ENCODE measurements around the gene IL36A. TPM values are rescaled to one million over a fixed set of nuclear protein-coding genes. Genes with fewer than 3 reads are reported as not detected.

The IL36A gene
- total RNA-seq, 1 experiment from 2014 or later, result not detected

- no peaks in the 10 kb centered on the region for H3K36me3 Mint-ChIP-seq (ENCODE audit: insufficient read depth, unreplicated experiment)
- intact Hi-C loops (cut with micrococcal nuclease; ENCODE audit: unreplicated experiment), result no loop called here
- no peak for DNase-seq
- no peak for TF ChIP-seq CTCF (IDR thresholded peaks at IDR 0.05; ENCODE audit: unreplicated experiment)
- peaks cover 23% of the 10 kb centered on the region for H3K4me1 Mint-ChIP-seq (ENCODE audit: low read depth, unreplicated experiment)
- CTCF ChIA-PET, result interaction anchor here (0.6 kb wide), 1 partner anchor 12 kb away, joined by 4 read pairs; no protein-coding TSS in a partner anchor
- BruUV-seq (replicated peaks), result no TSS peak
- H3K27ac Mint-ChIP-seq (ENCODE audit: unreplicated experiment), result no peak overlapping the region
- no peaks in the 10 kb centered on the region for H3K27me3 Mint-ChIP-seq (ENCODE audit: unreplicated experiment)
- no peak overlapping the region for H3K4me3 Mint-ChIP-seq (ENCODE audit: low read depth, unreplicated experiment)
- peaks cover 11% of the 10 kb centered on the region for H3K9me3 Mint-ChIP-seq (ENCODE audit: low read depth, unreplicated experiment)
Observed at GRCh38 chr2:113056521-113056920, 51.3 kb downstream of the IL36A start.

GRCh38 chr2:113057117-113057516, 51.9 kb downstream of the IL36A start:
- DNase-seq, result no peak
- CTCF ChIA-PET, result interaction anchor here (0.6 kb wide), 1 partner anchor 11 kb away, joined by 4 read pairs; no protein-coding TSS in a partner anchor
- intact Hi-C loops (cut with micrococcal nuclease; ENCODE audit: unreplicated experiment), result no loop called here
- Mint-ChIP-seq H3K27me3 (ENCODE audit: unreplicated experiment) (no peaks in the 10 kb centered on the region), H3K27ac (ENCODE audit: unreplicated experiment) (no peak overlapping the region), H3K4me1 (ENCODE audit: low read depth, unreplicated experiment) (peaks cover 23% of the 10 kb centered on the region), H3K4me3 (ENCODE audit: low read depth, unreplicated experiment) (no peak overlapping the region), H3K9me3 (ENCODE audit: low read depth, unreplicated experiment) (peaks cover 11% of the 10 kb centered on the region), H3K36me3 (ENCODE audit: insufficient read depth, unreplicated experiment) (no peaks in the 10 kb centered on the region)
- no peak for TF ChIP-seq CTCF (IDR thresholded peaks at IDR 0.05; ENCODE audit: unreplicated experiment)
- BruUV-seq (replicated peaks), result no TSS peak

Other genes starting within 250 kb of the IL36A start
- 27.4 and 42.5 TPM in 2 replicates for gene CKAP2L, start 240.8 kb upstream of the IL36A start, total RNA-seq (2022)
- gene IL1A, start 221.0 kb upstream of the IL36A start, total RNA-seq (2022), result 6.4 and 14.4 TPM in 2 replicates
- gene IL1B, start 168.7 kb upstream of the IL36A start, total RNA-seq (2022), result 4.1 and 15.5 TPM in 2 replicates
- gene IL37, start 94.3 kb upstream of the IL36A start, total RNA-seq (2022), result 1.9 and 2.0 TPM in 2 replicates
- 0.38 TPM in 1 of 2 replicates, not detected in the other for gene IL36G, start 27.5 kb upstream of the IL36A start, total RNA-seq (2022)
- not detected in 2 replicates for gene IL36B, start 47.4 kb downstream of the IL36A start, total RNA-seq (2022)
- gene IL36RN, start 53.7 kb downstream of the IL36A start, total RNA-seq (2022), result 0.12 and 0.22 TPM in 2 replicates
- not detected in 2 replicates for gene IL1F10, start 62.5 kb downstream of the IL36A start, total RNA-seq (2022)
- 19.4 and 55.8 TPM in 2 replicates for gene IL1RN, start 122.1 kb downstream of the IL36A start, total RNA-seq (2022)
- gene PSD4, start 168.5 kb downstream of the IL36A start, total RNA-seq (2022), result 58.7 and 64.5 TPM in 2 replicates